ENCODE results near the gene ATP11C. TPM values are rescaled to one million over a fixed set of nuclear protein-coding genes. Genes with fewer than 3 reads are reported as not detected.

The ATP11C gene
- total and polyA plus RNA-seq, 4 donors = 2.6 to 23.5 (median 10.0) TPM

GRCh38 chrX:139892512-139892911 is 40.3 kb downstream of the ATP11C start:
- DNase-seq = no peak
- no peak overlapping the region for H3K27ac ChIP-seq (ENCODE audit: low read depth in 1 of 2, low read length in 1 of 2)
- H3K27me3 ChIP-seq (ENCODE audit: control insufficient read depth in 3 of 3, insufficient read depth in 3 of 3, low read length in 2 of 3) = peaks cover 0 to 3% (median 0%) of the 10 kb centered on the region in 3 donors
- H3K4me3 ChIP-seq = no peak overlapping the region
- WGBS, 2 donors = 62 to 76% methylated on average over 2 of the region's 2 CpGs
- ATAC-seq (ENCODE audit: insufficient read depth, low FRiP score) = no peak
- H3K36me3 ChIP-seq (ENCODE audit: control insufficient read depth in 4 of 4, insufficient read depth in 4 of 4, low read length in 4 of 4) = no peaks in the 10 kb centered on the region
- no peak for TF ChIP-seq CTCF (IDR thresholded peaks at IDR 0.05; ENCODE audit: control extremely low read depth, extremely low read depth)
- no peak overlapping the region for H3K9ac ChIP-seq (ENCODE audit: insufficient read depth in 1 of 2, low read length in 2 of 2)
- no peaks in the 10 kb centered on the region for H3K4me1 ChIP-seq (ENCODE audit: control insufficient read depth in 5 of 5, insufficient read depth in 5 of 5, low read length in 5 of 5)
- no peaks in the 10 kb centered on the region for H3K9me3 ChIP-seq (ENCODE audit: control insufficient read depth in 4 of 4, insufficient read depth in 3 of 4, low read length in 3 of 4)

- ATAC-seq (ENCODE audit: insufficient read depth, low FRiP score) = no peak
- Histone ChIP-seq H3K4me3 (no peak overlapping the region), H3K4me1 (ENCODE audit: control insufficient read depth in 5 of 5, insufficient read depth in 5 of 5, low read length in 5 of 5) (no peaks in the 10 kb centered on the region), H3K9me3 (ENCODE audit: control insufficient read depth in 4 of 4, insufficient read depth in 3 of 4, low read length in 3 of 4) (no peaks in the 10 kb centered on the region), H3K27me3 (ENCODE audit: control insufficient read depth in 3 of 3, insufficient read depth in 3 of 3, low read length in 2 of 3) (peaks cover 0 to 3% (median 0%) of the 10 kb centered on the region in 3 donors), H3K27ac (ENCODE audit: low read depth in 1 of 2, low read length in 1 of 2) (no peak overlapping the region), H3K9ac (ENCODE audit: insufficient read depth in 1 of 2, low read length in 2 of 2) (no peak overlapping the region), H3K36me3 (ENCODE audit: control insufficient read depth in 4 of 4, insufficient read depth in 4 of 4, low read length in 4 of 4) (no peaks in the 10 kb centered on the region)
- TF ChIP-seq CTCF (IDR thresholded peaks at IDR 0.05; ENCODE audit: control extremely low read depth, extremely low read depth) = no peak
- WGBS, 2 donors = 77 to 93% methylated on average over 3 of the region's 3 CpGs
- DNase-seq = no peak
Observed at GRCh38 chrX:139890991-139891700, 41.7 kb downstream of the ATP11C start.

- no peak overlapping the region for H3K9ac ChIP-seq (ENCODE audit: insufficient read depth in 1 of 2, low read length in 2 of 2)
- TF ChIP-seq CTCF (IDR thresholded peaks at IDR 0.05; ENCODE audit: control extremely low read depth, extremely low read depth) = no peak
- no peak overlapping the region for H3K4me3 ChIP-seq
- H3K27ac ChIP-seq (ENCODE audit: low read depth in 1 of 2, low read length in 1 of 2) = no peak overlapping the region
- no peaks in the 10 kb centered on the region for H3K36me3 ChIP-seq (ENCODE audit: control insufficient read depth in 4 of 4, insufficient read depth in 4 of 4, low read length in 4 of 4)
- ATAC-seq (ENCODE audit: insufficient read depth, low FRiP score) (peak; percentile 39), DNase-seq (no peak)
- WGBS, 2 donors = 40 to 89% methylated on average over 1 of the region's 1 CpG
- no peaks in the 10 kb centered on the region for H3K4me1 ChIP-seq (ENCODE audit: control insufficient read depth in 5 of 5, insufficient read depth in 5 of 5, low read length in 5 of 5)
- peaks cover 0 to 3% (median 0%) of the 10 kb centered on the region in 3 donors for H3K27me3 ChIP-seq (ENCODE audit: control insufficient read depth in 3 of 3, insufficient read depth in 3 of 3, low read length in 2 of 3)
- no peaks in the 10 kb centered on the region for H3K9me3 ChIP-seq (ENCODE audit: control insufficient read depth in 4 of 4, insufficient read depth in 3 of 4, low read length in 3 of 4)
Observed at GRCh38 chrX:139889760-139890159, 43.1 kb downstream of the ATP11C start.

All from lung (tissue), 12 donors.